ENCODE results near the gene GON7.

Gene GON7

DNA sequence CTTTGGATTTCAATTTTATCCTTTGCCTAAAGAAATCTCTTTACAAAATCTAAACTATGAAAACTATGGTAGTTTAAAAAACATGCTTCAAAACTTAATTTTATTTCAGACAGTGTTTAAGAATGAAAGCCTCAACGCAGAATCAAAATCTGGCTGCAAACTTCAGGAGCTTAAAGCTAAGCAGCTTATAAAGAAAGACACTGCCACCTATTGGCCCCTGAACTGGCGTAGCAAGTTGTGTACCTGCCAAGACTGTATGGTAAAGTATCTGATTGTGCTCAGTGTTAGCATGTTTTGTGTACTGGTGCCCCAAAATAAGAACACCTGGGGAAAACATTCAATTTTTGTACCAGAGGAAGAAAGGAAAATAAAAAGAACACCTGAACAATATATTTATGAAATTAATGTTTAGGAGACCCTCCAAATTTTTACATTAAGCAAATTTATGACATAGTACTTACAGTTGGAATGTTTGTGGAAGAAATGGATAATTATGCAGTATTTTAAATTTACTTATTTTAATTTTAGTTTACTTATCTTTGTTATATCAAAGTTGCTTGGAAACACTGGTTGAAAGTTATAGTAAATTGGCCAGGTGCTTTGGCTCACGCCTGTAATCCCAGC is 12.3 kb upstream of the GON7 start:
- H3K27ac ChIP-seq = no peak overlapping the region
- TF ChIP-seq ZFX (IDR thresholded peaks at IDR 0.05) (no peak), CTCF (conservative IDR thresholded peaks at IDR 0.05) (peak; percentile 87)

- no peak for TF ChIP-seq ZFX (IDR thresholded peaks at IDR 0.05)
- no peak for TF ChIP-seq CTCF (conservative IDR thresholded peaks at IDR 0.05)
- no peak overlapping the region for H3K27ac ChIP-seq
Measured at GRCh38 chr14:93214598-93214997, 7.7 kb upstream of the GON7 start.

DNA sequence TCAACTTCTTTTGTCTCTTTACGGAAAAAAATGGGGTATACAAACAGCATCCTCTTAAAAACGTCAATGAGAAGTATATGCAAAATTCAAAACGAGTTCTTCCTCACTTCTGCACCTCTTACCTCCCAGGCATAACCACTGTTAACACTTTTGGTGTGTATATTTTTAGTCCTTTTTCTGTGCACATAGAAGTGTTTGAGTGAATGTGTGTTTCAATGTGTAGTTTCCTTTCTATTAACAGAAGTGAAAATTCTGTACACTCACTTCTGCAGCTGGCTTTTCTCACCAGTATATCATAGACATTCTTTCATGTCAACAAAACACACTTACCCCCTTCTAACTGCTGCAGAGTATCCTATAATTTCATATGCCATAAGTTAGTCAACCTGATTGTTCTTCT is 5.6 kb upstream of the GON7 start:
- no peak for TF ChIP-seq ZFX (IDR thresholded peaks at IDR 0.05)
- TF ChIP-seq CTCF (conservative IDR thresholded peaks at IDR 0.05) = no peak
- H3K27ac ChIP-seq = no peak overlapping the region

DNA sequence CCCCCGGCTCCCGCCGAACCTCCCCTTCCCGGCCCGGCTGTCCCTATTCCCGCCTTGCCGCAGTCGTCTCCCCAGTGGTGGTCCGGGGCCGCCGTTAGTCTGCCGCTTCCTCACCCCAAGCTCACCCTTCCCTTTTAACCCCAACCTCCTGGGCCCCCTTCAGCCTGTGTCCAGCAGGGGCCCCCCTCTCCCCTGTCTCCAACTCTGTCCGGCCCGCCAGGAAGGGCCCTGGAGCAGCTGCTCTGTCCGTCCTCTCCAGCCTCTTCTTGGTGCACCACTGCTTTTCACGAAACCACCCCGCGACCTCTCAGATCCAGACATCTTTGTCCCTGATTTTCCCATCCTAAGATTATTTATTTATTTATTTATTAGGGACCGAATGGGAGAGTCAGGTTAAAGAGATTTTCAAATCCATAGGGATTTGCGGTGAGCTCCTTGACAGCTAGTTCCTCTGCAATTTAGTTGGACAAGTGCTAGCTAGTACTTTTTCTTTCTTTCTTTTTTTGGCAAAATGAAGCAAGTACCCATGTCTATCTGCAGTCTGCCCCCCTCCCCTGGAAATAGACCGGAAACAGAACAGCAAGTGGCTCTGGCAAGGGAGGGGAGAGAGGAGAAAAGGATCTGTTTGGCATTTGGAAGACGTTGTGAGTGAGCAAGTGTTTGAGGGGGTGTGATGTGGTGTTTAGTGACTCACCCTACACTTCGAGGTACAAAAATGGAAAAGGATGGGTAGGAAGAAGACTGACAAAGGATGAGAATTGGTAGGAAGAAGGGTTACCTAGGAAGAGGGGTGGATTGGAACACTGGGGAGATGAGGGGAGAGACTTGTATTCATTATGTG is 823 bp upstream of the GON7 start:
- TF ChIP-seq ZFX (IDR thresholded peaks at IDR 0.05) (peak; percentile 80), CTCF (conservative IDR thresholded peaks at IDR 0.05) (peak; percentile 61)

GRCh38 chr14:93201155-93201704 is 5.6 kb downstream of the GON7 start:
- no peak overlapping the region for H3K27ac ChIP-seq
- TF ChIP-seq ZFX (IDR thresholded peaks at IDR 0.05) (no peak), CTCF (conservative IDR thresholded peaks at IDR 0.05) (no peak)

More for the DNA sequence above, 823 bp upstream of the GON7 start:
- peak overlapping the region; percentile 85 for H3K27ac ChIP-seq

GRCh38 chr14:93200553-93200952 is 6.3 kb downstream of the GON7 start:
- no peak for TF ChIP-seq CTCF (conservative IDR thresholded peaks at IDR 0.05)
- TF ChIP-seq ZFX (IDR thresholded peaks at IDR 0.05) = no peak
- H3K27ac ChIP-seq = no peak overlapping the region

DNA sequence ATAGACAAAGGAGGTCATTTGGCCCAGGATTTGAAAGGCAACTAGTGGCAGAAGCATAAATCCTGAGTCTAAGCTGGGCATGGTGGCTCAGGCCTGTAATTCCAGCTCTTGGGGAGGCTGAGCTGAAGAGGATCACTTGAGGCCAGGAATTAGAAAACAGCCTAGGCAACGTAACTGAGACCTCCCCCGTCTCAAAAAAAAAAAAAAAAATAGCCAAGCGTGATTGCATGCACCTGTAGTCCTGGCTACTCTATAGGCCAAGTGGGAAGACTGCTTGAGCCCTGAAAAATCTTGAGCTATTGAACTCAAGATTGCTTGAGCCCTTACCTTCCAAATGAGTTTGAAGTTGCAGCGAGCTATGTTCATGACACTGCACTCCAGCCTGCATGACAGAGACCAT is 7.8 kb downstream of the GON7 start:
- H3K27ac ChIP-seq = no peak overlapping the region
- TF ChIP-seq ZFX (IDR thresholded peaks at IDR 0.05) (no peak), CTCF (conservative IDR thresholded peaks at IDR 0.05) (no peak)
